Heart left ventricle (tissue), 16 donors: ENCODE measurements around the gene SH3D19. TPM values are rescaled to one million over a fixed set of nuclear protein-coding genes. Genes with fewer than 3 reads are reported as not detected.

Source experiments
- ATAC-seq, 4 donors: fragments of 200-7000 bp; cut with Tn5 transposase; one replicate each; pipeline ENCODE4 v1.9.1; 2020 to 2022; ENCODE audit warnings: moderate library complexity in 4 of 4, mild to moderate bottlenecking in 3 of 4, moderate number of reproducible peaks in 1 of 4
- DNase-seq, 5 donors: peaks; one replicate each; pipeline ENCODE4 v3.0.0-alpha.2; 2020
- H3K27ac ChIP-seq, 12 donors: fragments of 200-600 bp; sonication (generic) in 4 of 12; one replicate each; pipeline versions ENCODE4 v1.5.0 to v1.8.0; 2016 to 2022; ENCODE audit warnings: mild to moderate bottlenecking in 2 of 12
- H3K27me3 ChIP-seq, 9 donors: fragments of 200-600 bp; sonication (generic) in 2 of 9; one replicate each; pipeline versions ENCODE4 v1.5.1 to v1.8.0; 2016 to 2022; ENCODE audit warnings: mild to moderate bottlenecking in 3 of 9
- H3K36me3 ChIP-seq, 9 donors: fragments of 200-600 bp; sonication (generic) in 2 of 9; one replicate each; pipeline versions ENCODE4 v1.5.0 to v1.8.0; 2018 to 2022; ENCODE audit warnings: mild to moderate bottlenecking in 2 of 9
- H3K4me1 ChIP-seq, 12 donors: fragments of 200-600 bp; sonication (generic) in 4 of 12; one replicate each; pipeline versions ENCODE4 v1.5.0 to v1.8.0; 2016 to 2022; ENCODE audit warnings: mild to moderate bottlenecking in 3 of 12
- H3K4me3 ChIP-seq, 12 donors: fragments of 200-600 bp; sonication (generic) in 4 of 12; one replicate each; pipeline versions ENCODE4 v1.5.0 to v1.8.0; 2017 to 2022; ENCODE audit warnings: mild to moderate bottlenecking in 9 of 12, moderate library complexity in 4 of 12
- H3K9me3 ChIP-seq, 12 donors: fragments of 200-600 bp; sonication (generic) in 4 of 12; one replicate each; pipeline versions ENCODE4 v1.5.0 to v1.8.0; 2016 to 2022; ENCODE audit warnings: mild to moderate bottlenecking in 1 of 12
- CTCF ChIP-seq, 12 donors: fragments of 200-600 bp; sonication (generic) in 4 of 12; IDR thresholded peaks; one replicate each; pipeline versions ENCODE4 v1.5.0 to v1.8.0; 2018 to 2022; ENCODE audit warnings: antibody characterized with exemption in 12 of 12, mild to moderate bottlenecking in 5 of 12
- POLR2A ChIP-seq, 2 donors: fragments of 450-650 bp; IDR thresholded peaks; one replicate each; pipeline ENCODE4 v1.6.1; 2017; ENCODE audit warnings: antibody characterized with exemption in 2 of 2, mild to moderate bottlenecking in 2 of 2, moderate library complexity in 2 of 2
- WGBS, 4 donors: extraction: QIAGEN DNeasy Blood & Tissue Kit in 2 of 4; methylation state at CpG; one replicate each; pipeline versions ENCODE4 v1.1.5 to v1.1.7; 2013 to 2018; 5-methylcytosine and 5-hydroxymethylcytosine counted together
- intact Hi-C, 10 donors: fragments of 100-400 bp; cut with DNase I; formaldehyde crosslinking; loops; one replicate each; pipeline versions ENCODE4 v1.11.1 to v1.14.2; 2022
- long read RNA-seq, 3 donors: library from polyadenylated mRNA; unstranded; transcript quantifications; one replicate each; pipeline ENCODE4 v2.0.0, GENCODE V29; 2020 to 2021
- polyA plus RNA-seq, 2 donors: library from polyadenylated mRNA; stranded (reverse); fragments of 200-250 nt; gene quantifications; one replicate each; pipeline ENCODE4 v1.2.3, GENCODE V29; 2013
- total RNA-seq, 9 donors: library from RNA; depleted of rRNA in 2 of 9; stranded (reverse); fragments of >200 nt in 2 of 9; fragmentation: NEBNext Ultra II Directional in 3 of 9; extraction: Animal tissue kit (Norgen Biotek cat#: 25700) in 3 of 9; gene quantifications; one replicate each; pipeline versions ENCODE4 v1.1.0 to v1.2.4, GENCODE V29; 2016 to 2023
- donor health status: ischemic (EF 13 %, LVEDD 7.1; RV severe dilation, severe dysfunction).
- donor health status: healthy with polysubstance abuse.
- donor health status: DM: no; HTN: yes; CAD: no.
- donor health status: DM: no; HTN: no; CAD: no.
- donor health status: ischemic (EF 25% LVEDD 6.9; RV normal size, moderate dysfunction).
- donor health status: ischemic (EF 25% LVEDD 5.7; RV mildly dilated, moderate dysfunction).
- donor health status: healthy.
- donor health status: DM: yes; HTN: yes; CAD: no.
- donor health status: ischemic (EF 35%, LVEDD 5.7; RV mildly dilated, moderate dysfunction).
- donor health status: nonischemic (EF 11% LVEDD 7.7; RV severe dilation, severe dysfunction).
- donor health status: DM: yes; HTN: yes; CAD: no.
- donor health status: PGD.
- donor health status: ischemic (EF 29% LVEDD 5.4; RV normal size, mild dysfunction).
- donor health status: nonischemic (EF 23%, LVEDD 6.1; RV moderate dilation, normal function).

SH3D19 gene
- total RNA-seq (100 to 1,000 TPM in 8 of 9 donors, 10 to 100 TPM in 1; 91.1 to 173 (median 139) TPM), polyA plus RNA-seq (10 to 100 TPM; 60.4 to 61.7 TPM)
- long read RNA-seq, donor 1, full-length matches to known transcripts: 16 of 77 reads
- long read RNA-seq, donor 1, partial matches to known transcripts: 29 of 77 reads
- long read RNA-seq, donor 1, other reads (novel, unspliced or antisense): 32 of 77 reads
- long read RNA-seq, donor 2, full-length matches to known transcripts: 12 of 91 reads
- long read RNA-seq, donor 2, partial matches to known transcripts: 59 of 91 reads
- long read RNA-seq, donor 2, other reads (novel, unspliced or antisense): 20 of 91 reads
- long read RNA-seq, donor 3, full-length matches to known transcripts: 18 of 139 reads
- long read RNA-seq, donor 3, partial matches to known transcripts: 61 of 139 reads
- long read RNA-seq, donor 3, other reads (novel, unspliced or antisense): 60 of 139 reads

GRCh38 chr4:151325111-151325948, at the start of gene SH3D19:
Gene SH3D19 (minus strand): TSS chr4:151325605. CDS start chr4:151325352, 253 bp downstream.
- DNase-seq: peak; percentile 79 to 88 (median 83)
- H3K4me1 ChIP-seq: peaks cover 0 to 37% (median 21%) of the 10 kb centered on the region in 12 donors
- intact Hi-C loops: loop anchor here in 4 of 10 donors (5.0 to 10.0 kb wide), 5 partner anchors 37 to 211 kb away; partner anchors contain the start of gene PRSS48 (in 2 of the 4)
- peak within 1 kb of the TSS; percentile 68 to 93 (median 75) for H3K4me3 ChIP-seq
- peak in 3 of 12 donors; percentile 8 to 21 (median 16) for TF ChIP-seq CTCF (IDR thresholded peaks at IDR 0.05)
- peak in 1 of 2 donors; percentile 63 for TF ChIP-seq POLR2A (IDR thresholded peaks at IDR 0.05)
- 1 to 2% (median 1%) methylated on average over 48 to 88 of the region's 88 CpGs for WGBS, 4 donors
- H3K27ac ChIP-seq: peak within 1 kb of the TSS; percentile 85 to 96 (median 94)
- no peaks in the 10 kb centered on the region for H3K9me3 ChIP-seq
- peaks cover 0 to 18% (median 0%) of the 10 kb centered on the region in 9 donors for H3K27me3 ChIP-seq
- peak; percentile 88 to 96 (median 92) for ATAC-seq
- no peaks in the 10 kb centered on the region for H3K36me3 ChIP-seq

GRCh38 chr4:151362404-151363164, 37.2 kb upstream of the SH3D19 start:
- 41 to 49% (median 46%) methylated on average over 12 to 14 of the region's 14 CpGs for WGBS, 4 donors
- peaks cover 0 to 4% (median 0%) of the 10 kb centered on the region in 12 donors for H3K4me1 ChIP-seq
- DNase-seq: peak; percentile 73 to 85 (median 79)
- H3K27me3 ChIP-seq: no peaks in the 10 kb centered on the region
- ATAC-seq: peak; percentile 64 to 97 (median 96)
- H3K9me3 ChIP-seq: no peaks in the 10 kb centered on the region
- no peaks in the 10 kb centered on the region for H3K36me3 ChIP-seq
- TF ChIP-seq POLR2A (IDR thresholded peaks at IDR 0.05) (no peak), CTCF (IDR thresholded peaks at IDR 0.05) (peak; percentile 93 to 100 (median 98))
- no peak overlapping the region for H3K27ac ChIP-seq
- no peak overlapping the region for H3K4me3 ChIP-seq
- intact Hi-C loops: loop anchor here (1.0 to 10.0 kb wide), 11 partner anchors 35 to 1022 kb away; partner anchors contain the start of genes PRSS48 (in 8 of the 10) and SH3D19 (in 1 of the 10)

GRCh38 chr4:151361966-151362365, 36.6 kb upstream of the SH3D19 start:
- H3K36me3 ChIP-seq: no peaks in the 10 kb centered on the region
- ATAC-seq (no peak), DNase-seq (no peak)
- H3K27ac ChIP-seq: no peak overlapping the region
- no peaks in the 10 kb centered on the region for H3K27me3 ChIP-seq
- H3K4me3 ChIP-seq: no peak overlapping the region
- no peaks in the 10 kb centered on the region for H3K9me3 ChIP-seq
- 86 to 88% (median 87%) methylated on average over 13 of the region's 13 CpGs for WGBS, 4 donors
- H3K4me1 ChIP-seq: peaks cover 0 to 4% (median 0%) of the 10 kb centered on the region in 12 donors
- intact Hi-C loops: loop anchor here (1.0 to 10.0 kb wide), 11 partner anchors 35 to 1023 kb away; partner anchors contain the start of genes PRSS48 (in 8 of the 10) and SH3D19 (in 1 of the 10)
- TF ChIP-seq CTCF (IDR thresholded peaks at IDR 0.05): no peak
- TF ChIP-seq POLR2A (IDR thresholded peaks at IDR 0.05): no peak
